Esophagus muscularis mucosa (tissue), 4 donors: ENCODE data around the gene AGMAT. TPM values are rescaled to one million over a fixed set of nuclear protein-coding genes. Genes with fewer than 3 reads are reported as not detected.

ENCODE experiments used
- DNase-seq: peaks from one replicate; pipeline ENCODE4 v3.0.0-alpha.2; 2017; ENCODE audit errors: extremely low spot score
- H3K27ac ChIP-seq, 4 donors: fragments of 200-600 bp; sonication (generic); replicated peaks in 1 of 4; 1 replicate in 3 of 4; 2 replicates in 1 of 4; pipeline ENCODE4 v1.5.1; 2016 to 2019; ENCODE audit warnings: mild to moderate bottlenecking in 1 of 4
- H3K27me3 ChIP-seq, 4 donors: fragments of 200-600 bp; sonication (generic); one replicate each; pipeline versions ENCODE4 v1.5.1 to v1.6.0; 2016 to 2019
- H3K36me3 ChIP-seq, 4 donors: fragments of 200-600 bp; sonication (generic); one replicate each; pipeline ENCODE4 v1.5.1; 2016 to 2019
- H3K4me1 ChIP-seq, 4 donors: fragments of 200-600 bp; sonication (generic); one replicate each; pipeline ENCODE4 v1.5.1; 2016 to 2019
- H3K4me3 ChIP-seq, 4 donors: fragments of 200-600 bp; sonication (generic); 1 replicate in 2 of 4; 2 replicates in 2 of 4; pipeline ENCODE4 v1.5.1; 2016 to 2019; ENCODE audit warnings: mild to moderate bottlenecking in 4 of 4, moderate library complexity in 1 of 4
- H3K9me3 ChIP-seq, 4 donors: fragments of 200-600 bp; sonication (generic); 1 replicate in 3 of 4; 2 replicates in 1 of 4; pipeline ENCODE4 v1.5.1; 2016 to 2019
- EP300 ChIP-seq: sonication (generic); formaldehyde crosslinking; IDR thresholded peaks from one replicate; pipeline ENCODE4 v1.6.1; 2017; ENCODE audit warnings: antibody characterized with exemption
- POLR2A ChIP-seq: fragments of 450-650 bp; IDR thresholded peaks from one replicate; pipeline ENCODE4 v1.6.1; 2017; ENCODE audit warnings: antibody characterized with exemption, moderate library complexity, mild to moderate bottlenecking, low read depth
- POLR2AphosphoS5 ChIP-seq, 2 donors: sonication (generic); formaldehyde crosslinking; IDR thresholded peaks; one replicate each; pipeline ENCODE4 v1.6.1; 2017; ENCODE audit warnings: antibody characterized with exemption in 2 of 2
- WGBS: methylation state at CpG from one replicate; pipeline ENCODE4 v1.1.5; 2018; 5-methylcytosine and 5-hydroxymethylcytosine counted together
- intact Hi-C: fragments of 100-400 bp; cut with DNase I; formaldehyde crosslinking; loops from one replicate; pipeline ENCODE4 v1.15.1; 2023
- total RNA-seq, 4 donors: library from RNA; depleted of rRNA; stranded (reverse); fragments of >200 nt; gene quantifications; one replicate each; pipeline versions ENCODE4 v1.1.0 to v1.2.1, GENCODE V29; 2016
- TF ChIP-seq, protein P1 (sequence below), 3 experiments: fragments of 200-600 bp in 2 of 3; fragments of 450-650 bp in 1 of 3; sonication (generic) in 2 of 3; IDR thresholded peaks; one replicate each; pipeline ENCODE4 v1.5.1; 2017 to 2019; ENCODE audit warnings: antibody characterized with exemption in 3 of 3, mild to moderate bottlenecking in 2 of 3, moderate library complexity in 1 of 3

The AGMAT gene
- total RNA-seq, 4 donors from 2014 or later, result not detected

DNA sequence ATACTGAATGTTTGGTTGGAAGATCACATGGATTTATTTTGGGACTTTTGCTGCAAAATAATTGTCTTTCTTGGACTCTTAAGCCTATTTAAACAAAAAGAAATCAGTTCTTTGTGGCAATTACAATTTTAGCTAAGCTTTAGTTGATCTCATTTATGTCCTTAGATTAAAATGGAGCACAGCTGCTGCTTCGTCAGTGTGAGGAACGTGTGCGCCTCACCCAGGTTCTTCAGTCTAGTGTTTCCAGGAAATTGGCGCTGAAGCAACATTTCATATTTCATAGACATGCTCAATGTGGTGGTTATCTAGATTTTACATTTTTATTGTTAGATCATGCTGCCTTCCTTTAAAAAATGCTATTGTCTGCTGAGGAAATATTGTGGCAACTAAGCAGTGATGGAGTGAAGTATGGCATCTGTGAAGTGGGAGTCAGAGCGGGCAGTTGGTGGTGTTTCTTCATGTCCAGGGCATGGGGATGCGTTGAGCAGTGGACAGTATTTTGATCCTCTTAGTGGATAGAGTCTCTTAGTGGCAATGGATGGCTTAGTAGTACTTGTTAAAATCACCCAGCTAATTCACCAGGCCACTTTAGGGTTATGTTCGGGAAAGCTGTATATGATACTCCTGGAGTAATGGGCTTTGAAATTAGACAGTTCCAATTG is 38.0 kb upstream of the AGMAT start:
- H3K4me3 ChIP-seq, result no peak overlapping the region
- no peak for DNase-seq
- H3K27ac ChIP-seq, result peak overlapping the region in 1 of 4 donors; percentile 9
- no peak for TF ChIP-seq POLR2AphosphoS5 (IDR thresholded peaks at IDR 0.05)
- TF ChIP-seq POLR2A, result no peak
- TF ChIP-seq, protein P1, sequence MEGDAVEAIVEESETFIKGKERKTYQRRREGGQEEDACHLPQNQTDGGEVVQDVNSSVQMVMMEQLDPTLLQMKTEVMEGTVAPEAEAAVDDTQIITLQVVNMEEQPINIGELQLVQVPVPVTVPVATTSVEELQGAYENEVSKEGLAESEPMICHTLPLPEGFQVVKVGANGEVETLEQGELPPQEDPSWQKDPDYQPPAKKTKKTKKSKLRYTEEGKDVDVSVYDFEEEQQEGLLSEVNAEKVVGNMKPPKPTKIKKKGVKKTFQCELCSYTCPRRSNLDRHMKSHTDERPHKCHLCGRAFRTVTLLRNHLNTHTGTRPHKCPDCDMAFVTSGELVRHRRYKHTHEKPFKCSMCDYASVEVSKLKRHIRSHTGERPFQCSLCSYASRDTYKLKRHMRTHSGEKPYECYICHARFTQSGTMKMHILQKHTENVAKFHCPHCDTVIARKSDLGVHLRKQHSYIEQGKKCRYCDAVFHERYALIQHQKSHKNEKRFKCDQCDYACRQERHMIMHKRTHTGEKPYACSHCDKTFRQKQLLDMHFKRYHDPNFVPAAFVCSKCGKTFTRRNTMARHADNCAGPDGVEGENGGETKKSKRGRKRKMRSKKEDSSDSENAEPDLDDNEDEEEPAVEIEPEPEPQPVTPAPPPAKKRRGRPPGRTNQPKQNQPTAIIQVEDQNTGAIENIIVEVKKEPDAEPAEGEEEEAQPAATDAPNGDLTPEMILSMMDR (IDR thresholded peaks at IDR 0.05), result no peak
- TF ChIP-seq EP300, result no peak
- no peaks in the 10 kb centered on the region for H3K9me3 ChIP-seq
- no peaks in the 10 kb centered on the region for H3K27me3 ChIP-seq
- WGBS, result 86% methylated on average over 7 of the region's 7 CpGs
- peaks cover 0 to 14% (median 7%) of the 10 kb centered on the region in 4 donors for H3K36me3 ChIP-seq
- peaks cover 48 to 77% (median 68%) of the 10 kb centered on the region in 4 donors for H3K4me1 ChIP-seq
- intact Hi-C loops, result loop anchor here (5.0 kb wide), 1 partner anchor 64 kb away; no protein-coding TSS in a partner anchor

DNA sequence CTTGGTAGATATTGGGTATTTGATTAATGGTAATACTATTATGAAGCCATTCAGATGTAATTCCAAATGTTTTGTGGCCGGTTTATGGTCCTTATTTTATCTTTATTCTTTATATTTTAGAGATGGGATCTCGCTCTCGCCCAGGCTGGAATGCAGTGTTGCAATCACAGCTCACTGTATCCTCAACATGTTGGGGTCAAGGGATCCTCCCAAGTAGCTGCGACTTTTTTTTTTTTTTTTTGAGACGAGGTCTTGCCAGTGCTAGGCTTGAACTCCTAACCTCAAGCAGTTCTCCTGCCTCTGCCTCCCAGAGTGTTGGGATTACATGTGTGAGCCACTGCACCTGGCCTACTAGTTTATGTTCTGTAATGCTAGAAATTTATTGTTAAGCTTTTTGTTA is 37.1 kb upstream of the AGMAT start:
- H3K36me3 ChIP-seq, result peaks cover 0 to 6% (median 2%) of the 10 kb centered on the region in 4 donors
- no peaks in the 10 kb centered on the region for H3K9me3 ChIP-seq
- 76% methylated on average over 5 of the region's 5 CpGs for WGBS
- intact Hi-C loops, result loop anchor here (5.0 kb wide), 1 partner anchor 65 kb away; no protein-coding TSS in a partner anchor
- peaks cover 40 to 71% (median 68%) of the 10 kb centered on the region in 4 donors for H3K4me1 ChIP-seq
- H3K27me3 ChIP-seq, result no peaks in the 10 kb centered on the region
- no peak for TF ChIP-seq POLR2A
- no peak for TF ChIP-seq POLR2AphosphoS5 (IDR thresholded peaks at IDR 0.05)
- no peak for TF ChIP-seq EP300
- TF ChIP-seq, protein P1 (IDR thresholded peaks at IDR 0.05), result no peak
- DNase-seq, result no peak
- no peak overlapping the region for H3K4me3 ChIP-seq
- H3K27ac ChIP-seq, result no peak overlapping the region

DNA sequence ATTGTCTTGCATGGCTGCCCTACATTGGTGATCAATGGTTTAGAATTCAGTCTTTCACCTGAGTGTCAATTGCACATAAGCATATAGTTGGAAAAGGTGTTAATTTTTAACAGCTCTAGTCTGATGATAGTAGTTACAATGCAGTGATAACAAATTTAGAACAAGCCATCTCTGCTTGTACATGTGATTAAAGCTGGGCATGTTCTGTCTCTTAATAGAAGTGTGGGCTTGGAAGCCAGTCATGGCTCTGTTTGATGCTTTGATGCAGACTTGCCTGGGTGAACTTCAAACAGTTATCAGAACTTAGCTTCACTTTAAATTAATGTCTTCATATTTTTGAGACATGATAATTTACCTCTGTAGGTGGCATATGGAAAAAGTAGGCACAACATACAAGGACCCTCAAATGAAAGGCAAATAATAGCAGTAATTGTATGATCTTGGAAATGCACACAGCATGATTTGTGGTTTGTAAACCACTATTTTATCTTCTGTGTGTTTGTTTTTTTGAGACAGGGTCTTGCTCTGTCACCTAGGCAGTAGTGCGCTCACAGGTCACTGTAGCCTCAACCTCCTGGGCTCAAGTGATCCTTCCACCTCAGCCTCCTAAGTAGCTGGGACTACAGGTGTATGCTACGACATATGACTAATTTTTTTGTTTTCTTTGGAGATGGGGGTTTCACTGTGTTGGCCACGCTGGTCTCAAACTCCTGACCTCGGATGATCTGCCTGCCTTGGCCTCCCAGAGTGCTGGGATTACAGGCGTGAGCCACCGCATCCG is 36.2 kb upstream of the AGMAT start:
- Histone ChIP-seq H3K4me3 (no peak overlapping the region), H3K4me1 (peaks cover 45 to 76% (median 73%) of the 10 kb centered on the region in 4 donors), H3K9me3 (no peaks in the 10 kb centered on the region), H3K27ac (no peak overlapping the region), H3K36me3 (no peaks in the 10 kb centered on the region), H3K27me3 (no peaks in the 10 kb centered on the region)
- TF ChIP-seq POLR2A (no peak), POLR2AphosphoS5 (IDR thresholded peaks at IDR 0.05) (no peak), EP300 (no peak)
- TF ChIP-seq, protein P1 (IDR thresholded peaks at IDR 0.05), result no peak
- intact Hi-C loops, result loop anchor here (5.0 kb wide), 1 partner anchor 66 kb away; no protein-coding TSS in a partner anchor
- 95% methylated on average over 7 of the region's 7 CpGs for WGBS
- DNase-seq, result no peak

DNA sequence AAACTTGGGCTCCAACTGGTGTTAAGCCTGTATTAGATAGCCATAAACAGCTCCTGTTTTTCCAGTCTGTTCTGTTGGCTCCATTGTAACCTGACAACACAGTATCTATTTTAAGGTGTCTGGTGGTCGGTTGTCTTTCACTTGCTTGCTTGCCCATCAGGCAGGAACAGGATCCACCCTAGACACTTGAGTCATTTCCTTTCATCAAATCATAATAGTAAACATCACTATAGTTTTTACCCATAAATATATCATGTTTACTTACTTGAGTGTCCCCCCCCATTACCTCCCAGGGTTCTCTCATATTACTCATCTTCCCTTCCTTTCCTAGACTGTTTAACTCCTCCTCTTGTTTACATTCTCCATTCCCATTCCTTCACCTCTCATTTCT is 35.3 kb upstream of the AGMAT start:
- H3K4me3 ChIP-seq, result no peak overlapping the region

More for the DNA sequence above, 35.3 kb upstream of the AGMAT start:
- intact Hi-C loops, result loop anchor here (5.0 kb wide), 1 partner anchor 67 kb away; no protein-coding TSS in a partner anchor
- no peak for DNase-seq
- Histone ChIP-seq H3K27me3 (no peaks in the 10 kb centered on the region), H3K27ac (peak overlapping the region; percentile 91 to 97 (median 95)), H3K36me3 (no peaks in the 10 kb centered on the region), H3K4me1 (peaks cover 45 to 76% (median 71%) of the 10 kb centered on the region in 4 donors), H3K9me3 (no peaks in the 10 kb centered on the region)
- WGBS, result 59% methylated on average over 1 of the region's 1 CpG
- TF ChIP-seq, protein P1 (IDR thresholded peaks at IDR 0.05), result no peak
- no peak for TF ChIP-seq EP300
- no peak for TF ChIP-seq POLR2A
- no peak for TF ChIP-seq POLR2AphosphoS5 (IDR thresholded peaks at IDR 0.05)
